ENCODE results near the gene PTPRD.

GRCh38 chr9:8569823-8570222 lies 2043.0 kb downstream of the PTPRD start:
- no peak for TF ChIP-seq EZH2 (IDR thresholded peaks at IDR 0.05)
- no peak for TF ChIP-seq POLR2AphosphoS5 (IDR thresholded peaks at IDR 0.05; ENCODE audit: borderline replicate concordance, low read depth, low read length)
- no peak for TF ChIP-seq FOXP2 (optimal IDR thresholded peaks at IDR 0.05; ENCODE audit: control extremely low read depth, extremely low read length, insufficient read depth)
